WTC11 (cell line): Measurements from ENCODE around the gene TCF12. TPM values are rescaled to one million over a fixed set of nuclear protein-coding genes. Genes with fewer than 3 reads are reported as not detected.

ENCODE experiments used
- ATAC-seq: fragments of 200-7000 bp; cut with Tn5 transposase; 2 replicates; pipeline ENCODE4 v1.10.0; 2021; ENCODE audit warnings: mild to moderate bottlenecking, moderate library complexity
- CTCF ChIA-PET: fragments of 300-600 bp; sonication (Branson Sonifier 250); formaldehyde crosslinking; loops from one replicate; lab custom pipeline; 2021; ENCODE audit warnings: antibody characterized with exemption; lab: Charles Lee
- POLR2A ChIA-PET: fragments of 350-600 bp; sonication (Branson Sonifier 250); formaldehyde crosslinking; loops from one replicate; lab custom pipeline; 2021; ENCODE audit warnings: antibody characterized with exemption; lab: Charles Lee
- DNase-seq: peaks from one replicate; pipeline ENCODE4 v3.0.0; 2021; ENCODE audit warnings: low spot score
- H3K27ac Mint-ChIP-seq: 2 replicates; pipeline ENCODE4 v1.8.0; 2021; ENCODE audit warnings: mixed read lengths
- H3K27me3 Mint-ChIP-seq: 2 replicates; pipeline ENCODE4 v1.8.0; 2021; ENCODE audit warnings: low read depth, mild to moderate bottlenecking, moderate library complexity, mixed read lengths
- H3K36me3 Mint-ChIP-seq: 2 replicates; pipeline ENCODE4 v1.8.0; 2021; ENCODE audit warnings: mixed read lengths
- H3K4me1 Mint-ChIP-seq: 2 replicates; pipeline ENCODE4 v1.8.0; 2022; ENCODE audit warnings: mixed read lengths
- H3K4me3 Mint-ChIP-seq: 2 replicates; pipeline ENCODE4 v1.8.0; 2021; ENCODE audit warnings: mild to moderate bottlenecking, moderate library complexity, mixed read lengths
- H3K9me3 Mint-ChIP-seq: 2 replicates; pipeline ENCODE4 v1.8.0; 2021; ENCODE audit warnings: mixed read lengths
- ATF1 ChIP-seq: sonication (generic); formaldehyde crosslinking; IDR thresholded peaks from 2 replicates; pipeline ENCODE4 v1.8.1; 2023; ENCODE audit warnings: mild to moderate bottlenecking, moderate library complexity, missing genetic modification reagents
- CBFB ChIP-seq: sonication (generic); formaldehyde crosslinking; IDR thresholded peaks from 2 replicates; pipeline ENCODE4 v1.8.1; 2022; ENCODE audit warnings: mild to moderate bottlenecking, low read depth, missing genetic modification reagents
- CREM ChIP-seq: sonication (generic); formaldehyde crosslinking; IDR thresholded peaks from 2 replicates; pipeline ENCODE4 v1.8.1; 2022; ENCODE audit warnings: mild to moderate bottlenecking, missing genetic modification reagents, moderate library complexity
- E2F4 ChIP-seq: sonication (generic); formaldehyde crosslinking; IDR thresholded peaks from 2 replicates; pipeline ENCODE4 v1.8.1; 2022; ENCODE audit warnings: low read depth, mild to moderate bottlenecking, moderate library complexity, missing genetic modification reagents, borderline replicate concordance
- GABPB1 ChIP-seq: sonication (generic); formaldehyde crosslinking; IDR thresholded peaks from 2 replicates; pipeline ENCODE4 v1.8.1; 2023; ENCODE audit warnings: mild to moderate bottlenecking, missing genetic modification reagents
- HMGXB4 ChIP-seq: sonication (generic); formaldehyde crosslinking; IDR thresholded peaks from 2 replicates; pipeline ENCODE4 v1.8.1; 2023; ENCODE audit warnings: mild to moderate bottlenecking, moderate library complexity, missing genetic modification reagents
- KAT7 ChIP-seq: sonication (generic); formaldehyde crosslinking; IDR thresholded peaks from 2 replicates; pipeline ENCODE4 v1.8.1; 2023; ENCODE audit warnings: missing genetic modification reagents, mild to moderate bottlenecking, borderline replicate concordance
- MLX ChIP-seq: sonication (generic); formaldehyde crosslinking; IDR thresholded peaks from 2 replicates; pipeline ENCODE4 v1.8.1; 2023; ENCODE audit warnings: mild to moderate bottlenecking, missing genetic modification reagents, moderate library complexity
- PRRX2 ChIP-seq: fragments of 250-450 bp; sonication (Bioruptor Pico); IDR thresholded peaks from 2 replicates; pipeline ENCODE4 v1.8.0; 2021; ENCODE audit warnings: mild to moderate bottlenecking
- RORB ChIP-seq: fragments of 250-450 bp; sonication (Bioruptor Pico); IDR thresholded peaks from 2 replicates; pipeline ENCODE4 v1.9.0; 2021; ENCODE audit warnings: mild to moderate bottlenecking
- SMAD3 ChIP-seq: sonication (generic); formaldehyde crosslinking; IDR thresholded peaks from 2 replicates; pipeline ENCODE4 v1.8.0; 2022; ENCODE audit warnings: missing genetic modification reagents, mild to moderate bottlenecking, borderline replicate concordance
- SMAD4 ChIP-seq: sonication (generic); formaldehyde crosslinking; IDR thresholded peaks from 2 replicates; pipeline ENCODE4 v1.8.0; 2022; ENCODE audit warnings: mild to moderate bottlenecking, missing genetic modification reagents
- SOX15 ChIP-seq: fragments of 250-450 bp; sonication (Bioruptor Pico); IDR thresholded peaks from 2 replicates; pipeline ENCODE4 v1.9.0; 2021; ENCODE audit warnings: mild to moderate bottlenecking
- TP53 ChIP-seq: sonication (generic); formaldehyde crosslinking; IDR thresholded peaks from 2 replicates; pipeline ENCODE4 v1.8.1; 2023; ENCODE audit warnings: mild to moderate bottlenecking, missing genetic modification reagents
- ZBTB43 ChIP-seq: sonication (generic); formaldehyde crosslinking; IDR thresholded peaks from 2 replicates; pipeline ENCODE4 v1.8.1; 2023; ENCODE audit warnings: mild to moderate bottlenecking, missing genetic modification reagents
- ZNF263 ChIP-seq: sonication (generic); formaldehyde crosslinking; IDR thresholded peaks from 2 replicates; pipeline ENCODE4 v1.8.1; 2022; ENCODE audit warnings: low read depth, mild to moderate bottlenecking, moderate library complexity, missing genetic modification reagents
- ZNF317 ChIP-seq: sonication (generic); formaldehyde crosslinking; IDR thresholded peaks from 2 replicates; pipeline ENCODE4 v1.8.1; 2023; ENCODE audit warnings: low read depth, mild to moderate bottlenecking, moderate library complexity, missing genetic modification reagents, borderline replicate concordance
- ZNF423 ChIP-seq: fragments of 250-450 bp; sonication (Bioruptor Pico); IDR thresholded peaks from 2 replicates; pipeline ENCODE4 v2.1.2; 2022; ENCODE audit warnings: mild to moderate bottlenecking, moderate library complexity
- ZNF425 ChIP-seq: fragments of 250-450 bp; sonication (Bioruptor Pico); conservative IDR thresholded peaks from 2 replicates; pipeline ENCODE4 v1.9.0; 2021; ENCODE audit warnings: mild to moderate bottlenecking
- total RNA-seq: library from RNA; stranded (reverse); gene quantifications from 3 replicates; pipeline ENCODE4 v1.2.3, GENCODE V29; 2021

The TCF12 gene
- total RNA-seq, 1 experiment from 2014 or later: 73.2 TPM

- no peak for TF ChIP-seq ZBTB43 (CRISPR knock-in tag)
Measured at GRCh38 chr15:57245714-57246113, 327.3 kb downstream of the TCF12 start (continued).

- ChIA-PET CTCF (interaction anchor here (1.3 kb wide), 1 partner anchor 110 kb away, joined by 4 read pairs; no protein-coding TSS in a partner anchor), POLR2A (no interaction called here)
- Mint-ChIP-seq H3K9me3 (peaks cover 7% of the 10 kb centered on the region), H3K4me1 (peaks cover 27% of the 10 kb centered on the region), H3K36me3 (peaks cover 40% of the 10 kb centered on the region), H3K27me3 (no peaks in the 10 kb centered on the region), H3K27ac (peak overlapping the region; percentile 74), H3K4me3 (no peak overlapping the region)
- DNase-seq (no peak), ATAC-seq (no peak)
- TF ChIP-seq PRRX2 (CRISPR knock-in tag): no peak
- TF ChIP-seq CBFB: no peak
- TF ChIP-seq SMAD3 (CRISPR knock-in tag): no peak
- TF ChIP-seq GABPB1 (CRISPR knock-in tag): no peak
- no peak for TF ChIP-seq SOX15 (CRISPR knock-in tag)
- no peak for TF ChIP-seq E2F4 (CRISPR knock-in tag)
- TF ChIP-seq KAT7 (CRISPR knock-in tag): no peak
- TF ChIP-seq ZNF425 (CRISPR knock-in tag): no peak
- TF ChIP-seq ATF1: no peak
- TF ChIP-seq HMGXB4 (CRISPR knock-in tag): no peak
- no peak for TF ChIP-seq MLX (CRISPR knock-in tag)
- no peak for TF ChIP-seq TP53 (CRISPR knock-in tag)
- no peak for TF ChIP-seq RORB (CRISPR knock-in tag)
- TF ChIP-seq ZBTB43 (CRISPR knock-in tag): no peak
- no peak for TF ChIP-seq CREM (CRISPR knock-in tag)
- TF ChIP-seq ZNF317 (CRISPR knock-in tag): no peak
- no peak for TF ChIP-seq ZNF263 (CRISPR knock-in tag)
- no peak for TF ChIP-seq ZNF423
- no peak for TF ChIP-seq SMAD4 (CRISPR knock-in tag)
Measured at GRCh38 chr15:57248074-57248473, 329.6 kb downstream of the TCF12 start.
